ENCODE data around the gene MATN1.

MATN1 gene

DNA sequence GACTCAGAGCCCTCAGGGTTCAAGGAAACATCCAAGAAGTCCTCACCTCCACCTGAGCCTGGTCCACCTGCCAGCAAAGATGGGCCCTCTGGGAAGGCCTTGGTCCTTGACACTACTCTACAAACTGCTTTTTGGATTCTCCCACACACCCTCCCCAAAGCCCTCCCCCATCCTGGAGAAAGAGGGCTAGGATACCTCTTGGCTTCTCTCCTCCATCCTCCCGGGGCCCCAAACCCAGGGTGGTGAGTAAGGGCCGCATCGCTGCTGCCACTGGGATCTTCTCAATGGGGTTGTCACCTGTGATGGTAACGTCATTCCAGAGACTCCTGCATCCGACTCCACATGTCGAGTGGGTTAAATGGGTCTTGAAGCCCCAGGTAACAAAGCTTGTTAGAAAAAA, 26.6 kb downstream of the MATN1 start:
- no peak for TF ChIP-seq CTCF (IDR thresholded peaks at IDR 0.05; ENCODE audit: low read depth, low read length)
- H3K4me3 ChIP-seq (ENCODE audit: low read depth, low read length), result no peak overlapping the region

DNA sequence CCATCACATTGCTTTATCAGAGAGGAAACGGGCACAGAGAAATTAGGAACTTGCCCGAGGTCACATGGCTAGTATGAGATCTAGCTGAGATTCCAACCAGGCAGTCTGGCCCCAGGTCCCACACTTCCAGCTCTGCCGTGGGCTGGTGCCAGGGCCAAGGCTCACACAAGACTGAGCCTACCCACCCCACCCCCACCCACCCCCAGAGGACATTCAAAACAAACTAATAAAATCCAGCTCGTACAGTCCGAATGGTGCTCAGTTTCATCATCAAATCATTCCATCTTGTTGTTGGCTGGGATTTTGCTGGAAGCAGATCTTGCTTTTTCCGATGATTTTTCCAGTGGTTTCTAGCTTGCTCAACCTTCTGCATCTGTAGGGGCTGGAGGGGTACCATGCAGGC, 27.9 kb downstream of the MATN1 start:
- no peak for TF ChIP-seq CTCF (IDR thresholded peaks at IDR 0.05; ENCODE audit: low read depth, low read length)
- H3K4me3 ChIP-seq (ENCODE audit: low read depth, low read length), result no peak overlapping the region

DNA sequence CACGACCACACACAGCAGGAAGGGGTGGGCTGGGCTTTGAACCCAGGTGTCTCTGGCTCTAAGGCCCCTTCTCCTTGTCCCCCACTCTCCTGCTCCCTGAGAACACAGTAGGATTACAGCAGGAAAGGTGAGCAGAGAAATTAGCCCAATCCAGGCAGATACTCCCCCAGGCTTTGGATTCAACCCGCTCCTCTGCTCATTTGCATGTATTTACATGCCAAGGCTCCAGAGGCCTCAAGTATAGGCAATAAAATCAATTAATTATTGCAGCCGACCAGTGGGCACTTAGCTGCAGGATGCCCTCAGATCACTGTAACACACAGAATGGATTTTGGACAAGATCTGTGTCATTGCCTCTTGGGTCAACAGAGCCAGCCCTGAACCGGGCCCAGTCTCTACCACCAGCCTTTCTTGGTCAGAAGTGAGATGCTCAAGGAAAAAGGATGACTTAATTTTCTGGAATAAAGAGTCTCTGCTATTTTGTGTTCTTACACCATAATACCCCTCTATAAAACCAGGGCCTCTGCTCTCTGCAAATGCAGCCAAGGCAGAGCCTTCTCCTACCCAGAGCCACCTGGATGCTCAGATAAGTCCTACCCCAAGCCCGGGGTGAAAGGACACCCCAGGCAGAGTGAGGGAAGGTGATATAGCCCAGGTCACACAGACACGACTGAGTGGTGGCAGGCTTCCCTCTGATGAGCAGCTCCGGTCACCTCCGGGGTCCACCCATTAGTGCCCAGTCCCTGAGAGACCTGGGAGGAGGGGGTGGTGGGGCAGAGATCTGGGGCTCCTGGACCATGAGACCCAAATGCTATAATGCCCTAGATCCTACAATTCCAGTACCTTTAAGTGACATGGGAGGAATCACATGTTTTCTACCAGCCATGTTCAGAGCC, 28.9 kb downstream of the MATN1 start:
- no peak overlapping the region for H3K4me3 ChIP-seq (ENCODE audit: low read depth, low read length)
- TF ChIP-seq CTCF (IDR thresholded peaks at IDR 0.05; ENCODE audit: low read depth, low read length), result no peak

DNA sequence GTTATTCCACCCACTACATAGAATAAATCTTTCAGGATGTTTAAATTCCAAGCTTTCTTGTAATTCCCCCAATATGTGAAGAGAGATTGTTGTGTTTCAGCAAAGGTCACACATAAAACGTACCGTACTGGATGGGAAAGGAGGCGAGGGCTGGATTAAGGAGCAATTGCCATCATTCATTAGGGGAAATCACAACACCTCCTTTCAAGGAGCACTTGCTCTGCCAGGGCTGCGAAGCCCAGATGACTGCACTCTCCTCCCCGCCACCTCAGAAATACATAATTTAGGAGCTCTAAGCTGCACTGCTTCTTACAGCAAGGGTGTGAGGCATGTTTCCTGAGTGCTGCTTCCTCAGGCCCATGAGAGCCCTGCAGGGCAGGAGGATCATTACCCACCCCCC, 29.6 kb downstream of the MATN1 start:
- no peak for TF ChIP-seq CTCF (IDR thresholded peaks at IDR 0.05; ENCODE audit: low read depth, low read length)
- no peak overlapping the region for H3K4me3 ChIP-seq (ENCODE audit: low read depth, low read length)

- no peak overlapping the region for H3K4me3 ChIP-seq (ENCODE audit: low read depth, low read length)
Measured at GRCh38 chr1:30693366-30693765, 30.0 kb downstream of the MATN1 start.

DNA sequence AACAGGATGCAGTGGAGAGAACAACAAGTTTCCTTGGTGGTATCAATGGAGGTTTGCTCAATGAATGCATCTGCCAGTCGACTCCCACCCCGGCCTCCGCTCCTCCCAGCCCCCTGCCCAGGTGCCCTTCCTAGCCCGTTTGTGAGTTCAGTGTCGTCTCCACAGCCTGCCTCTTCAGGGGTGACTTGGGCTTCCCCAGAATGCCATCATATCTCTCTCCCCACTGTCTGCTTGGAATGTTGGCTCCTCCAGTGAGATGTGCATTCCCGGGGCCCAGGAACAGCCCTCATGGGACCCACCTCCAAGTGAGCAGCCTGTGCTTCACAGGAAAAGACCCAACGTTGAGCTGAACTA, 30.5 kb downstream of the MATN1 start:
- TF ChIP-seq CTCF (IDR thresholded peaks at IDR 0.05; ENCODE audit: low read depth, low read length), result no peak
- H3K4me3 ChIP-seq (ENCODE audit: low read depth, low read length), result no peak overlapping the region

More at GRCh38 chr1:30693366-30693765, 30.0 kb downstream of the MATN1 start:
- TF ChIP-seq CTCF (IDR thresholded peaks at IDR 0.05; ENCODE audit: low read depth, low read length), result no peak

DNA sequence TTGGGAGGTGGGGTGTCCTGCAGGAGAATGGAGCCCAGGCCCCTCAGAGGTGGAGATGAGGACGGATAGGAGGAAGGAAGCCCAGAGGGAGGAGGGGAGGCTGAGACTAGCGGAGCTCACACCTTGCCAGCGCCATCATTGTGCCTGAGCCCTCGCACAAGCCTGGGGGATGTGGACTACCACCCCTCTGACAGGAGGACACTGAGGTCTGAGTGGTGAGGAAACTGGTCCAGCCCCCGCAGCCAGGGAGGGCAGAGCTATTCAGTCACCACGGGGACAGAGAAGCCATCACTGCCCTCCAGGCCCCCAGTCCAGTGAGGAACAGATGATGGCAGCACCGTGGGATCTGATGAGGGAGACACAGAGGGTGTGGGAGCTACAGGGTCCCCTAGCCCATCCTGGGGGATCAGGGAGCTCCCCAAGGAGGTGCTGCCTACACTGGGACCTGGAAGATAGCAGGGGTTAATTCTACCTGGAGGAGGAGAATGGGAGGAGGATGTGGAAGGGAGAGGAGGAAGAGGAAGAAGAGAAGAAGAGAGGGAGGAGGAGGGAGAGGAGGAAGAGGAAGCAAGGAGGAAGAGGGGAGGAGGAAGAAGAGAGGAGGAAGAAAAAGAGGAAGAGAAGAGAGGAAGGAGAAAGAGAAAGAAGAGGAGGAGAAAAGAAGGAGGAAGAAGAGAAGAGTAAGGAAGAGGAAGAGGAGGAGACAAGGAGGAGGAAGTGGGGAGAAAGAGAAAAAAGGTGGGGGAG, 31.0 kb downstream of the MATN1 start:
- no peak for TF ChIP-seq CTCF (IDR thresholded peaks at IDR 0.05; ENCODE audit: low read depth, low read length)
- H3K4me3 ChIP-seq (ENCODE audit: low read depth, low read length), result no peak overlapping the region
